ENCODE results near the gene RASA3. TPM values are rescaled to one million over a fixed set of nuclear protein-coding genes. Genes with fewer than 3 reads are reported as not detected.
"Not testable (repeated sequence)": the region's sequence is repeated elsewhere in the genome, so short reads cannot be mapped to it uniquely, and the experiment has no call there.

RASA3 gene
- polyA plus RNA-seq, 5 donors: 10.5 to 14.4 (median 12.2) TPM

- DNase-seq: no peak
Observed at GRCh38 chr13:114021464-114022308, 110.7 kb downstream of the RASA3 start.

- no peak for DNase-seq
Observed at GRCh38 chr13:114020750-114021463, 111.5 kb downstream of the RASA3 start.

GRCh38 chr13:114020134-114020533, 112.3 kb downstream of the RASA3 start:
- not testable (repeated sequence) for DNase-seq

- no peak for DNase-seq
Observed at GRCh38 chr13:114019367-114019766, 113.1 kb downstream of the RASA3 start.

GRCh38 chr13:114018461-114019055, 113.9 kb downstream of the RASA3 start:
- DNase-seq: no peak

GRCh38 chr13:114017966-114018365, 114.5 kb downstream of the RASA3 start:
- no peak for DNase-seq

GRCh38 chr13:114017028-114017630, 115.3 kb downstream of the RASA3 start:
- no peak for DNase-seq

- DNase-seq: no peak
Observed at GRCh38 chr13:114016321-114017027, 115.9 kb downstream of the RASA3 start.

GRCh38 chr13:114015969-114016295, 116.5 kb downstream of the RASA3 start:
- no peak for DNase-seq

GRCh38 chr13:114015111-114015968, 117.1 kb downstream of the RASA3 start:
- no peak for DNase-seq

- no peak for DNase-seq
Observed at GRCh38 chr13:114013952-114014629, 118.3 kb downstream of the RASA3 start.

GRCh38 chr13:114013336-114013735, 119.1 kb downstream of the RASA3 start:
- no peak for DNase-seq

- DNase-seq: no peak
Observed at GRCh38 chr13:114012921-114013320, 119.5 kb downstream of the RASA3 start.

- no peak for DNase-seq
Observed at GRCh38 chr13:114012141-114012540, 120.3 kb downstream of the RASA3 start.

GRCh38 chr13:114011226-114011625, 121.2 kb downstream of the RASA3 start:
- DNase-seq: no peak

- no peak for DNase-seq
Observed at GRCh38 chr13:114010401-114011101, 121.9 kb downstream of the RASA3 start.

- DNase-seq: no peak
Observed at GRCh38 chr13:114009590-114010400, 122.6 kb downstream of the RASA3 start.

- no peak for DNase-seq
Observed at GRCh38 chr13:114008964-114009589, 123.3 kb downstream of the RASA3 start.
